HG03108 (cell line): Measurements from ENCODE around the gene TUT4.
A peak's percentile ranks its signal among the peaks of the same experiment; 100 is the strongest.
"Not testable (repeated sequence)": the region's sequence is repeated elsewhere in the genome, so short reads cannot be mapped to it uniquely, and the experiment has no call there.

Experiments
- ATAC-seq: cut with Tn5 transposase; IDR thresholded peaks from one replicate; pipeline ENCODE4 v1.9.1; 2021; ENCODE audit warnings: moderate library complexity; ENCODE audit not compliant: unreplicated experiment

The TUT4 gene, protein sequence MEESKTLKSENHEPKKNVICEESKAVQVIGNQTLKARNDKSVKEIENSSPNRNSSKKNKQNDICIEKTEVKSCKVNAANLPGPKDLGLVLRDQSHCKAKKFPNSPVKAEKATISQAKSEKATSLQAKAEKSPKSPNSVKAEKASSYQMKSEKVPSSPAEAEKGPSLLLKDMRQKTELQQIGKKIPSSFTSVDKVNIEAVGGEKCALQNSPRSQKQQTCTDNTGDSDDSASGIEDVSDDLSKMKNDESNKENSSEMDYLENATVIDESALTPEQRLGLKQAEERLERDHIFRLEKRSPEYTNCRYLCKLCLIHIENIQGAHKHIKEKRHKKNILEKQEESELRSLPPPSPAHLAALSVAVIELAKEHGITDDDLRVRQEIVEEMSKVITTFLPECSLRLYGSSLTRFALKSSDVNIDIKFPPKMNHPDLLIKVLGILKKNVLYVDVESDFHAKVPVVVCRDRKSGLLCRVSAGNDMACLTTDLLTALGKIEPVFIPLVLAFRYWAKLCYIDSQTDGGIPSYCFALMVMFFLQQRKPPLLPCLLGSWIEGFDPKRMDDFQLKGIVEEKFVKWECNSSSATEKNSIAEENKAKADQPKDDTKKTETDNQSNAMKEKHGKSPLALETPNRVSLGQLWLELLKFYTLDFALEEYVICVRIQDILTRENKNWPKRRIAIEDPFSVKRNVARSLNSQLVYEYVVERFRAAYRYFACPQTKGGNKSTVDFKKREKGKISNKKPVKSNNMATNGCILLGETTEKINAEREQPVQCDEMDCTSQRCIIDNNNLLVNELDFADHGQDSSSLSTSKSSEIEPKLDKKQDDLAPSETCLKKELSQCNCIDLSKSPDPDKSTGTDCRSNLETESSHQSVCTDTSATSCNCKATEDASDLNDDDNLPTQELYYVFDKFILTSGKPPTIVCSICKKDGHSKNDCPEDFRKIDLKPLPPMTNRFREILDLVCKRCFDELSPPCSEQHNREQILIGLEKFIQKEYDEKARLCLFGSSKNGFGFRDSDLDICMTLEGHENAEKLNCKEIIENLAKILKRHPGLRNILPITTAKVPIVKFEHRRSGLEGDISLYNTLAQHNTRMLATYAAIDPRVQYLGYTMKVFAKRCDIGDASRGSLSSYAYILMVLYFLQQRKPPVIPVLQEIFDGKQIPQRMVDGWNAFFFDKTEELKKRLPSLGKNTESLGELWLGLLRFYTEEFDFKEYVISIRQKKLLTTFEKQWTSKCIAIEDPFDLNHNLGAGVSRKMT (N-terminal part only)

GRCh38 chr1:52552505-52553361 lies at the start of gene TUT4:
TSS of gene TUT4 (minus strand) at chr1:52553092. CDS start at chr1:52526280, 26,812 bp downstream.
- peak; percentile 37 for ATAC-seq

DNA sequence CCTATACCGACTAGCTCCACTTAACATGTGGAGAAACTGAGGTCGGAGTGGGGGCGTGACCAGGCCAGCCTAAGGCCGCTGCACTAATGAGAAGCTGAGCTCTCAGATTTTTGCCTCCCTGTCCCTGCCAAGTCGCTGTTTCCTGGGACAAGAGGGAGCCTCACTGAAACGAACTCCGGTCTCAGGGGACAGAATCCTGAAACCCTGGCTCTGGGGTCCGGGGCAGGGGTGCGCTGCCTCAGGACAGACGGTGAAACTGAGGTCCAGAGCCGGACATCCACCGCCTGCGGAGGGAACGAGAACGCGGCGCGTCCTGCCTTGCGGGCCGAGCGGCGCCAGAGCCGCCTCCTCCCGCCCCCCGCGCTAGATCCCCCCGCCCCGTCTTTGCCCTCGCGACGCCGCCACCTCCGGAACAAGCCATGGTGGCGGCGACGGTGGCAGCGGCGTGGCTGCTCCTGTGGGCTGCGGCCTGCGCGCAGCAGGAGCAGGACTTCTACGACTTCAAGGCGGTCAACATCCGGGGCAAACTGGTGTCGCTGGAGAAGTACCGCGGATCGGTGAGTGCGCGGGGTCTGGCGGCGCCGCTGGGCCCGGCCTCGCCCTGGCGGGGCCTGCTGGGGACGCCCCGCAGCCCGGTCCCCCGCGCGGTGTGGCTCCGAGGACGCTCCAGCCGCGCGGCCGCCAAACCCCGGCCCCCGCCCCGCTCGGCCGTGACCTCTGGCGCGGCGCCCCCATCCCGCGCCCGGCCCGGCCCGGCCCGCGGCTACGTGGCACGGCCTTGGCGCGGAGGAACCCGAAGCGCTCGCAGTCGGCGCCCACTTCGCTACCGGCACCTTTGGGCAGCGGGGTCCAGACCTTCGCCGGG lies 49.3 kb upstream of the TUT4 start, which contains the start of gene GPX7:
Gene GPX7 (plus strand): TSS at position 381 of the 865 bp plus-strand sequence. CDS start 39 bp downstream, at position 420.
- no peak for ATAC-seq

GRCh38 chr1:52601519-52601918 lies 48.6 kb upstream of the TUT4 start:
- no peak for ATAC-seq

- no peak for ATAC-seq
Measured at GRCh38 chr1:52600533-52601179, 47.8 kb upstream of the TUT4 start.

- ATAC-seq, result no peak
Measured at GRCh38 chr1:52599236-52599635, 46.3 kb upstream of the TUT4 start.

GRCh38 chr1:52598729-52599128 lies 45.8 kb upstream of the TUT4 start:
- no peak for ATAC-seq

DNA sequence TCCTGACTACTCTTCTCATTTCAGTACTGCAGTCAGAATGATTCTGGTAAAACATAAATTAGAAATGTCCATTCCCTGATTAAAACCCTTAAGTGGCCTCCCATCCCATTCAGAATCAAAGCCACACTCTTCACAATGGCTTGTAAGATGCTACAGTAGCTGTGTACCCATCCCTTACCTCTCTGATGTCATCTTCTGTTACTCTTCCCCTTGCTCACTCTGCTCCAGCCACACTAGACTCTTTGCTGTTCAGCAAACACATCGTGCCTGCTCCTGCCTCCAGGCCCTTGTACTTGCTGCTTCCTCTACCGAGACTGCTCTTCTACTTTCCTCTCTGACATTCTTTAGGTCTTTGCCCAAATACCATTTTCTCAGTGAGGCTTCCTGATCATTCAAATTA lies 45.0 kb upstream of the TUT4 start:
- ATAC-seq, result no peak

DNA sequence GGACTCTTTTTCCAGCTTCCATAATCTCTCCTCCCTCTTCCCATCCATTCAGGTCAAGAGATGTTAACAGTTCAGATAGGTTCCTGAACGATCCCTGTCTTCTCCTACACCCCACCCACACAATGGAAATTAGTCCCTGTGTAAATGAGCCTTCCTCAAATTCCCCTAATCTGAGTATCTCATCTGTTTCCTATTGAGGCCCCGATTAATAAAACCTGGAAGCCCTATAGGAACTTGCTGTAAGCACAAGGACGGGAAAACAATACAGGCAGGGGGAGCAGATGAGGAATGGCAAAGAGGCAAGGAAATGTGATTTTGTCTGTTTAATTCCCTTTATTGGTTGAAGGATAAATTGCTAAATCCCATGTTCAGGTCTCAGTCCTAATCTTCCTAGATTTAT lies 42.2 kb upstream of the TUT4 start:
- no peak for ATAC-seq

DNA sequence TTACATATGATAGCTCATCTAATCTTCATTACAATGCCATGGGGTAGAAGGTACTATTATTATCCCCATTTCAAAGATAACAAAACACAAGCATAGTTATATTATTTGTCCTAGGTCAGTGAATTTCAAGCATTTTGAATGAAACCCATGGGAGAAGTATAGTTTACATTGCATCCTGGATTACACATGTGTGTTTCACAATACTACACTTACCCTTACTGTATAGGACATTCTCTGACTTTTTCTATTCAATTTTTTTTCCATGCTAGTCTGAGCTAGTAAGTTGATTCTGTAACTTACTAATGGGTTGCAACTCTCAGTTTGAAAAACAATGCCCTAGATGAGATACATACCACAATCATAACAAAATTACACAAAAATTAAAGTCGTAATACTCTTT lies 40.6 kb upstream of the TUT4 start:
- ATAC-seq, result no peak

GRCh38 chr1:52592637-52593323 lies 39.9 kb upstream of the TUT4 start:
- ATAC-seq, result no peak

GRCh38 chr1:52590266-52590665 lies 37.4 kb upstream of the TUT4 start:
- no peak for ATAC-seq

- ATAC-seq, result no peak
Measured at GRCh38 chr1:52588535-52588934, 35.6 kb upstream of the TUT4 start.

GRCh38 chr1:52588027-52588426 lies 35.1 kb upstream of the TUT4 start:
- no peak for ATAC-seq

DNA sequence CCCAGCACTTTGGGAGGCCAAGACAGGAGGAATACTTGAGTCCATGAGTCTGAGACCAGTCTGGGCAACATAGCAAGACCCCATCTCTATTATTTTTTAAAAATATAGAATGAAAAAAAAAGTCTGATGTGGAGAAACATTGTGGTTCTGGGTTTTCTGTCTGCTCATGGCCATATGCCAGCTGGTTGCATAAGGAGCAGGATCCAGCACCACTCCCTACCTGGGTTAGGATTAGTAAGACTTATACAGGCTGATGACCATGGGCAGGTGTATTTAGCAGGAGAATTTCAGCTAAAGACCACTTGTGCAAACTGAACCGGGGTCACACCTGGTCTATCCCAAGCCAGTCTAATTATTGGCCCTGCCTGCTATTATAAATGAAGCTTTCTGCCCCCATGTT lies 32.6 kb upstream of the TUT4 start:
- ATAC-seq, result no peak

DNA sequence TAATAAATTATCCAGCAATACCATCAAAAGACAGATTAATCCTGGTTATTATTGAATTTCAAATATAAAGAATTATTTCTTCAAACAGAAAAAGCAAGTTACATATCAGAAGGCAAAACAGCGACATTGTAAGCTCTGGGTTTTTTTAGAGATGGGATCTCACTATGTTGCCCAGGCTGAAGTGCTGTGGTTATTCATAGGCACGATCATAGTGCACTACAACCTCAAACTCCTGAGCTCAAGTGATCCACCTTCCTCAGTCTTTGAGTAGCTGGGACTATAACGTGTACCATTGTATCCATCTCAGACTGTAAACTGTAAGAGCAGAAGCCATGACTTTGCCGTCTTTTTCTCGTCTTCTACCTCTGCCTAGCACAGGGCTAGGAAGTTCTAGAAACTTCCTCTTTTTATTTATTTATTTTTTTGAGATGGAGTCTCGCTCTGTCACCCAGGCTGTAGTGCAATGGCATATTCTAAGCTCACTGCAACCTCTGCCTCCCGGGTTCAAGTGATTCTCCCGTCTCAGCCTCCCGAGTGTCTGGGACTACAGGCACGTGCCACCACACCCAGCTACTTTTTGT lies 29.3 kb upstream of the TUT4 start:
- ATAC-seq, result no peak

GRCh38 chr1:52580283-52580682 lies 27.4 kb upstream of the TUT4 start:
- no peak for ATAC-seq

- ATAC-seq, result no peak
Measured at GRCh38 chr1:52579415-52579814, 26.5 kb upstream of the TUT4 start.

DNA sequence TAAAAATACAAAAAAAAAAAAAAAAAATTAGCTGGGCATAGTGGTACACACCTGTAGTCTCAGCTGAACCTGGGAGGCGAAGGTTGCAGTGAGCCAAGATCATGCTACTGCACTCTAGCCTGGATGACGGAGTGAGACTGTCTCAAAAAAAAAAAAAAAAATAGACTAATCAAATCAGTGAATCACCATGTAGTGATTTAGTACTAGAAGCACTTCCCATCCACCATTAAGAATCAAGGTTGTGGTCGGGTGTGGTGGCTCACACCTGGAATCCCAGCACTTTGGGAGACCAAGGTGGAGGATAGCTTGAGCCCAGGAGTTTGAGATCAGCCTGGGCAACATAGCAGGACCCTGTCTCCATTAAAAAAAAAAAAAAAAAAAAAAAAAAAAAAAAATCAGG lies 25.2 kb upstream of the TUT4 start:
- not testable (repeated sequence) for ATAC-seq
